NCI-H187 (cell line): ENCODE data around the gene FHIT.

Experiments
- DNase-seq, 2 experiments: peaks; one replicate each; lab custom pipeline; 2025; lab: John Stamatoyannopoulos, UW

Gene FHIT

GRCh38 chr3:59996056-59996455 lies 1255.2 kb downstream of the FHIT start:
- no peak for DNase-seq

DNA sequence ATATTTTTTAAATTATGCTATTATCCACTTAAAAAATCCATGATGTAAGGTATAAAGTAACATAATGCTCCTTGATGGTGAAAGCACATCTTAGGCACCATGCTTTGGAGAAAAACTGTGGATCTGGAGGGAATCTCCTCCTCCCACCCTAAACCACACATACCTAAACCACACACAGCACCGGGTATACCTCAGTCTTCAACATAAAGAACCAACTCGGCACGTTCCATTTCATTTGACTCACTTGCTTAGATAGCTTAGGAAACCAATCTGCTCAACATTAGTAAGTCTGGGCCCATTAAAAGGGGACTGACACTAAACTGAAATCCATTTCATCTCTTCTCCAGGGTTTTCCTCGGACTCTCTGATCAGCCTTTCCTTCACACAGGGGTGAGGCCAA lies 1255.7 kb downstream of the FHIT start:
- no peak for DNase-seq

DNA sequence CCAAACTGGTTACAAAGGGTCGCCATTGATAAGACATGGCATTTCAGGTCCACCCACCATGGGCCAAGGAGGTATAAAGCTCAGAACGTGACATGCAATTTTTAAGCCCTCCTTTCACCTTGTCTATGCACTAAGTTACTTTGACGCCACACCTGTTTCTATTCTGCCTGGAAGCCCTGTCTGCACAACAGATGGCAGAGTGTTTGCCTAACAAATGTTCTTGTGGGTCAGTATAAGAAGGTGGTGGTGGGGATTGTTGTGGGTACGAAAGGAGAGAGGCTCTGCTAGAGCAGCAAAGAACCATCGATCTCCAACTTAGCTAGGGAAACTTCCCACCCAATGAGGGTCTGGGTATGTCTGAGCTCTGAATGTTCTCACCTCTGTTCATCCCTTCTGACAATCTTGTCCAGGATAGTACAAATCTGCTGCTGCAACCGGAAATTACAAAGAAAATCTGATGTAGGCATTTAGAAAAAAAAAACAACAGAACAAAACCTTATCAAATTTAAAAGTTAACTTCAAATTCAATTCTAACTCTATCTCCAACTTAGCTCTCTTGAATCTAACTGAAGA lies 1256.4 kb downstream of the FHIT start:
- no peak for DNase-seq

GRCh38 chr3:59992578-59992977 lies 1258.7 kb downstream of the FHIT start:
- DNase-seq, result no peak

- DNase-seq, result no peak
Observed at GRCh38 chr3:59990915-59991314, 1260.3 kb downstream of the FHIT start.

GRCh38 chr3:59982510-59982909 lies 1268.7 kb downstream of the FHIT start:
- no peak for DNase-seq

DNA sequence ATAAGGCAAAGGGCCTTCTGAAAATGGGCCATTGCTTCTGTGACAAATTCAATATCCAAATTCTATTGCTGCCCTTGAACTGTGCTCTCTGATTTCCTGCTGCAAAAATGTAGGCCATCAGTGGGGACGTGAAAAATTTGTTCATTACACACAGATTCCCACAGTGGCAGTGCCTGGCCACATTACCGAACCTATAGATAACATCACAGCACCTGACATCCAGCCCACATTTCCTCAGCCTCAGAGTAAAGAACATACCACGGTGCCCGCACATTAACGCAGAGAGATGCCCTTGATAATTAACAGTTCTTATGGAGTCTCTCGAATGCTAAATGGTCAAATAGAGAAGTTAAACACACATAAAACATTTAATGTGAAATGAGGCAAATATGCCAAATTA lies 1269.9 kb downstream of the FHIT start:
- no peak for DNase-seq

GRCh38 chr3:59980576-59980975 lies 1270.7 kb downstream of the FHIT start:
- no peak for DNase-seq

GRCh38 chr3:59979542-59979941 lies 1271.7 kb downstream of the FHIT start:
- no peak for DNase-seq

DNA sequence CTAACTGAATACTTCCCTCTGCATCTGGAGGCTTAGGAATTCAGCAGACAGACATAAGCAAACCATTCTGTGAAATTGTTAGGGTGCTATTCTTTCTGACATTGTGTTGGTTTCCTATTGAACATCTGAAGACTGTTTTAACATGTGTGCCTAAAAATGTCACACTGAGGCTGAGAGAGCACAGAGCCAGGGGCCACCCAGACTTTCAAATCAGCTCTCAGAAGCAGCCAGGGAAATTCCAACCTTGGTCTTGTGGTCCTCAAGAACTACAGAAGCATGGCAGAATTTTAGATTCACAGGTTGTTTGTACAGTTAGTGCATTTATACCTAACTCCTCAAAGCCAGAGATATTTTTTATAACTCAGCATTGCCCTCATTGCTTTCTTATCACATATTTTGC lies 1272.3 kb downstream of the FHIT start:
- DNase-seq, result no peak

DNA sequence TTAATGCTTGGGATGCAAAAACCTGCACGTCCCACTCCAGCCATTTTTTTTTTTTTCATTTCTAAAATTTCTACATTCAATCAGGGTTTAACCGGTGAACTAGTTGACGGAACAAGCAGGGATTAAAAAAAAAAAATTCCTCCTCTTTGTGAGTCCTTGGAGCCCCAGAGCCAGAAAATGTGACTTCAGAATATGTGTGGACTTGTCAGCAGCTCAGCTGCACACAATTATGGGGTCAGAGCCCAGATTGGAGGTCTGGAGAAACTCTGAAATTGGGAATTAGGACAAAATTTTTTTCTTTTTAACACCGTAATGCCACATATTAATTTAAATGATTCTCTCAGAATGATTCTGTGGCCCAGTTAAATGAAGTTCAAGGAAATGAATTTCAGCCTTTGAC lies 1280.5 kb downstream of the FHIT start:
- DNase-seq, result no peak

- DNase-seq, result no peak
Observed at GRCh38 chr3:59970376-59970775, 1280.9 kb downstream of the FHIT start.

DNA sequence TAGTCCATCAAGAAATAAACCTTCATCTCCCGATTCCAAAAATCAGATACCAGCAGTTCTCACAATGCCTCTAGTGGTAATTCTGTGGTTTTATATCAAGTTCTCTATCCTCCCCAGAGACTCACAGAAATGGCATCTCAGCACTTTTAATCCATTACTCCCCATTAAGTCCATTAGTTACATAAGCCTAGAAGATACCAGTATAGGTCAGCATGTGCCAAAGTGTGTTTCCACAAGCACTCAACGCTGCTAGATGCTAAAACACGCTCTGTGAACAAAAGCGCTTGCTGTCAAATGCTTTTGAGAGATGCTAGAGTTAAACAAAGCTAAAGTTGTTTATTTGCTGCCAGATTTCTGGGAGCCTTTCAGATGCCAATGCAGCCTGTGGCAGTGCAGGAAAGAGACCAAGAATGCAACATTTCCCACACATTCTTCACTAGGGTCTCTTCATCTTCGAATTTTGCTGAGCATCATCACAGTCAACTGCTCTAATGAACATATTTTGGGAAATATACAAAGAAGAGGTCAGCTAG lies 1282.7 kb downstream of the FHIT start:
- no peak for DNase-seq

- DNase-seq, result no peak
Observed at GRCh38 chr3:59963676-59964075, 1287.6 kb downstream of the FHIT start.

DNA sequence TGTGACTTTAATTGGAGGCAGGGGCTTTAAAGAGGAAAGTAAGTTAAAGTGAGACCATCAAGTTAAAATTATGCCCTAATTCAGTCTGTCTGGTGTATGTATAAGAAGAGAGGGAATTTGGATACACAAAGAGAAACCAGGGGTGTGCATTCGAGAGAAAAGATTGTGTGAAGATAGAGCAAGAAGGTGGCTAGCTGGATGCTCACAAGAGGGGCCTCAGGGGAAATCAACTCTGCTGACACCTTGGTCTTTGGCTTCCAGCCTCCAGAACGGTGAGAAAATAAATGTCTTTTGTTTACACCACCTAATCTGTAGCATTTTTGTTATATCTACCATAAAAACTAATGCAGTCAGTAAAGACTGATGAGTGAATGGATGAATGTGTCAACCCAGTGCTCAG lies 1294.1 kb downstream of the FHIT start:
- DNase-seq, result no peak

GRCh38 chr3:59953104-59953503 lies 1298.1 kb downstream of the FHIT start:
- no peak for DNase-seq

GRCh38 chr3:59949311-59949710 lies 1301.9 kb downstream of the FHIT start:
- DNase-seq, result no peak

- DNase-seq, result no peak
Observed at GRCh38 chr3:59946401-59946800, 1304.9 kb downstream of the FHIT start.

- DNase-seq, result no peak
Observed at GRCh38 chr3:59940718-59941117, 1310.5 kb downstream of the FHIT start.

DNA sequence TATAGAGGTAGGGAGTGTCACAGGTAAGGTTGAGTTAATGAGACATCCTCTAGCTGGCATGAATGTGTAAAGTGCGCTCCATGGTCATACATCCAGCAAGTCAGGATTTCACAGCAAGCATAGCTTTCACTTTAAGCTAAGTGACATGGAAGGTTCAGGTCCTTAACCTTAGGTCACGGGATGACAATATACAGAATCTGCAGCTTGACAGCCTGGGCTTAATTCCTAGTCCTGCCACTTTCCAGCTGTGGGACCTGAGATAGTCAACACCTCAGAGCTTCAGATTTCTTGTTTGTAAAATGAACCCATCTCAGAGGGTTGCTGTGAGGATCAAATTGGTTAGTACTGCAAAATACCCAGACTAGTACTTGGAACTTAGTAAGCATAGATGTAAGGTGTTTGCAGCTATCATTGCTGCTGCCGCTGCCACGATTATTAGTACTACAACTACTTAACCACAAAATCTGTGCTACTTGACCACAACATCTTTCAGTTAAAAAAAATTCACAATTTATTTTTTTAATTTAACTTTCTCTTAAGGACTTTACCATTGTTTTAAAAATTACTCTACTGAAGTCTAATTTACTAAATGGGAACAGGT lies 1311.3 kb downstream of the FHIT start:
- DNase-seq, result no peak

DNA sequence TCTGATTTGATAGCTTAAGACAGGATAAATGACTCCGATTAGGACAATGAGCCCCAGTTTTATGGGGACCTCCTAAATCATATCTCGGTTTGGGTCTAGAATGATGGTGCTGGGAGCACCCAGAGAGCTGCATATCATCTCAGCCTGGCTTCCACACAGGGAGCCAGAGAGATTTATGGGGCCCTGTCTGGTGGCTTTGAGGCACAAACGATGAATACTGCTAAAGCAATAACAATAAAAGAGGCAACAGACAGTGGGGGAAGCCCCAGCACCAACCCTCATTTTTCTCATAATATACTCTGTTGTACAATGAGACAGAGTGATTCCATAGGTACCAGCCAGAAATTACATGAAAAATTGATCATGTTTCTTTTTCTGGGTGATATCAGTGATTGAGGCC lies 1312.4 kb downstream of the FHIT start:
- no peak for DNase-seq

DNA sequence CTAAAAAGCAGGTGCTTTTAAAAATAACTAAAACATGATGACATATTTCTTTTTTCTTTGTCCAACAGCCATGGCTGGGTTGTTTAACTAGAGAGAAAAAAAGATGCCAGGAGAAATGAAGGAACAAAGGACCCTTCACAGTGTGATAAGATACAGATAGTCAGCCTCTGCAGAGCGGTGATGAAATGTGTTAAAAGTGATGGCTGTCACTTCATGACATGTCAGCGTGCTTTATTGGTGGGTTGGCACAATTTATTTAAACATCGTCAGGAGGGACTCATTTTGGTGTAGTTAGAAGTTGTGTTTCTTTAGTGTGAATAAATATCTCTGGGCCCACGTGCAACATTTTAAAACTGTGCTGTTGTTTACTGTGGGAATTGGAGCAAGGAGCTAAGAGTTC lies 1314.1 kb downstream of the FHIT start:
- no peak for DNase-seq

DNA sequence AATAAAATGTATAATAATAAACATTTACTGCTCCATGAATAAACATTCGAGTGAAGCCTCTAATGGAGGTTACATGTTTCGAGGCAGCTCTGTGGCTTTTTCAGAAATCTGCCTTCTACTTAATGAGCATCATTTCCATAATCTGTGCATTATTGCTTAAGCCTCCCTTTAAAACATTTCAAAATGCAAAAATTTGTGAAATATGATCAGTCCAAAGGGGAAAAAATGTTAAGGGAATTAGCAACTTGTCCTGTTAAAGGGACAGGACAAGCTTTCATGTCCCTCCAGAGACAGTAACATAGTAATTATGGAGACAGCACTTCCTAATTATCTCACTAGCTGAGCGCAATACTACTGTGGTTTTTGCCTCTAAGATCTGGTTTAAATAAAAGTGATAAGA lies 1314.8 kb downstream of the FHIT start:
- no peak for DNase-seq

GRCh38 chr3:59935025-59935424 lies 1316.2 kb downstream of the FHIT start:
- no peak for DNase-seq
